Heart right ventricle (tissue), 16 donors: ENCODE results near the gene CD27. TPM values are rescaled to one million over a fixed set of nuclear protein-coding genes. Genes with fewer than 3 reads are reported as not detected.

Experiments used
- ATAC-seq, 8 donors: fragments of 200-7000 bp; cut with Tn5 transposase; one replicate each; pipeline ENCODE4 v1.9.1; 2020; ENCODE audit warnings: mild to moderate bottlenecking in 8 of 8, moderate library complexity in 8 of 8, moderate number of reproducible peaks in 1 of 8
- DNase-seq, 2 donors: peaks; one replicate each; pipeline ENCODE4 v3.0.0-alpha.2; 2020
- H3K27ac ChIP-seq, 10 donors: fragments of 200-600 bp; sonication (generic) in 2 of 10; one replicate each; pipeline versions ENCODE4 v1.5.0 to v1.8.0; 2020 to 2022; ENCODE audit warnings: mild to moderate bottlenecking in 3 of 10
- H3K27me3 ChIP-seq, 7 donors: fragments of 200-600 bp; one replicate each; pipeline ENCODE4 v1.8.0; 2021 to 2022; ENCODE audit warnings: mild to moderate bottlenecking in 2 of 7
- H3K36me3 ChIP-seq, 9 donors: fragments of 200-600 bp; sonication (generic) in 1 of 9; one replicate each; pipeline versions ENCODE4 v1.5.0 to v1.8.0; 2020 to 2022; ENCODE audit warnings: mild to moderate bottlenecking in 2 of 9
- H3K4me1 ChIP-seq, 9 donors: fragments of 200-600 bp; sonication (generic) in 1 of 9; one replicate each; pipeline versions ENCODE4 v1.5.0 to v1.8.0; 2020 to 2022; ENCODE audit warnings: mild to moderate bottlenecking in 4 of 9
- H3K4me3 ChIP-seq, 10 donors: fragments of 200-600 bp; sonication (generic) in 2 of 10; one replicate each; pipeline versions ENCODE4 v1.5.0 to v1.8.0; 2020 to 2022; ENCODE audit warnings: mild to moderate bottlenecking in 7 of 10, moderate library complexity in 2 of 10
- H3K9me3 ChIP-seq, 11 donors: fragments of 200-600 bp in 10 of 11; sonication (generic) in 2 of 11; one replicate each; pipeline versions ENCODE4 v1.5.0 to v1.8.0; 2013 to 2022; ENCODE audit warnings: mild to moderate bottlenecking in 2 of 11, control low read depth in 1 of 11, moderate library complexity in 1 of 11
- WGBS, 2 donors: extraction: QIAGEN DNeasy Blood & Tissue Kit; methylation state at CpG; one replicate each; pipeline ENCODE4 v1.1.7; 2013; ENCODE audit warnings: inconsistent platforms in 1 of 2; 5-methylcytosine and 5-hydroxymethylcytosine counted together
- intact Hi-C, 10 donors: fragments of 100-400 bp; cut with DNase I; formaldehyde crosslinking; loops; one replicate each; pipeline versions ENCODE4 v1.11.1 to v1.14.2; 2022
- polyA plus RNA-seq, 2 donors: library from polyadenylated mRNA; stranded (reverse); fragments of 200-250 nt; gene quantifications; one replicate each; pipeline ENCODE4 v1.2.3, GENCODE V29; 2013
- total RNA-seq, 10 donors: library from RNA; stranded (reverse); fragmentation: NEBNext Ultra II Directional in 3 of 10; extraction: Animal tissue kit (Norgen Biotek cat#: 25700) in 3 of 10; gene quantifications; one replicate each; pipeline versions ENCODE4 v1.2.1 to v1.2.4, GENCODE V29; 2021 to 2023
- TF ChIP-seq, protein P1 (sequence below), 9 donors: fragments of 200-600 bp; sonication (generic) in 2 of 9; IDR thresholded peaks; one replicate each; pipeline versions ENCODE4 v1.5.0 to v1.8.0; 2021 to 2022; ENCODE audit warnings: antibody characterized with exemption in 9 of 9, mild to moderate bottlenecking in 5 of 9, moderate library complexity in 1 of 9
- donor health status: Arrhythmogenic right ventricular cardiomyopathy.
- donor health status: ischemic (EF 13 %, LVEDD 7.1; RV severe dilation, severe dysfunction).
- donor health status: healthy with polysubstance abuse.
- donor health status: DM: no; HTN: yes; CAD: no.
- donor health status: DM: no; HTN: no; CAD: no.
- donor health status: ischemic (EF 25% LVEDD 6.9; RV normal size, moderate dysfunction).
- donor health status: ischemic (EF 25% LVEDD 5.7; RV mildly dilated, moderate dysfunction).
- donor health status: healthy.
- donor health status: DM: yes; HTN: yes; CAD: no.
- donor health status: Ischemic cardiomyopathy.
- donor health status: ischemic (EF 35%, LVEDD 5.7; RV mildly dilated, moderate dysfunction).
- donor health status: nonischemic (EF 11% LVEDD 7.7; RV severe dilation, severe dysfunction).
- donor health status: DM: yes; HTN: yes; CAD: no.
- donor health status: PGD.
- donor health status: ischemic (EF 29% LVEDD 5.4; RV normal size, mild dysfunction).
- donor health status: nonischemic (EF 23%, LVEDD 6.1; RV moderate dilation, normal function).

Gene CD27
- total and polyA plus RNA-seq, 12 donors: 0.28 to 3.4 (median 0.32) TPM; not detected in 6

DNA sequence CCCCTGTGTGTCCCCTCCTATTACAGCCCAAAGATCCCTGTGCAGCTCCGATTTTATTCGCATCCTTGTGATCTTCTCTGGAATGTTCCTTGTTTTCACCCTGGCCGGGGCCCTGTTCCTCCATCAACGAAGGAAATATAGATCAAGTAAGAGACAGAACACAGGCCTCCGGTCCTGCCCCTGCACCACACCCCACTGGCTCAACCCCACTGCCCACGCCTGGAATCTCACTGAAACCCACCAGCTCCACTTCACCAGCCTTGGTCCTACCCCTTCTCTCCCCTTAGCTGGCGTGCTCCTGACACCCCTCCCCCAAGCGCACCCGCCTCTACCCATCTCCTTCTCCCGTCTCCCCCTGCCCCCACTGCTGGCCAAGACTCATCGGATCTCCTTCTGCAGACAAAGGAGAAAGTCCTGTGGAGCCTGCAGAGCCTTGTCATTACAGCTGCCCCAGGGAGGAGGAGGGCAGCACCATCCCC, 6.2 kb downstream of the CD27 start:
- TF ChIP-seq, protein P1, sequence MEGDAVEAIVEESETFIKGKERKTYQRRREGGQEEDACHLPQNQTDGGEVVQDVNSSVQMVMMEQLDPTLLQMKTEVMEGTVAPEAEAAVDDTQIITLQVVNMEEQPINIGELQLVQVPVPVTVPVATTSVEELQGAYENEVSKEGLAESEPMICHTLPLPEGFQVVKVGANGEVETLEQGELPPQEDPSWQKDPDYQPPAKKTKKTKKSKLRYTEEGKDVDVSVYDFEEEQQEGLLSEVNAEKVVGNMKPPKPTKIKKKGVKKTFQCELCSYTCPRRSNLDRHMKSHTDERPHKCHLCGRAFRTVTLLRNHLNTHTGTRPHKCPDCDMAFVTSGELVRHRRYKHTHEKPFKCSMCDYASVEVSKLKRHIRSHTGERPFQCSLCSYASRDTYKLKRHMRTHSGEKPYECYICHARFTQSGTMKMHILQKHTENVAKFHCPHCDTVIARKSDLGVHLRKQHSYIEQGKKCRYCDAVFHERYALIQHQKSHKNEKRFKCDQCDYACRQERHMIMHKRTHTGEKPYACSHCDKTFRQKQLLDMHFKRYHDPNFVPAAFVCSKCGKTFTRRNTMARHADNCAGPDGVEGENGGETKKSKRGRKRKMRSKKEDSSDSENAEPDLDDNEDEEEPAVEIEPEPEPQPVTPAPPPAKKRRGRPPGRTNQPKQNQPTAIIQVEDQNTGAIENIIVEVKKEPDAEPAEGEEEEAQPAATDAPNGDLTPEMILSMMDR (IDR thresholded peaks at IDR 0.05): no peak
- ATAC-seq (peak in 6 of 8 donors; percentile 1 to 22 (median 8)), DNase-seq (no peak)
- Histone ChIP-seq H3K36me3 (peaks cover 0 to 51% (median 13%) of the 10 kb centered on the region in 9 donors), H3K4me1 (peaks cover 4 to 31% (median 27%) of the 10 kb centered on the region in 9 donors), H3K4me3 (peak overlapping the region; percentile 56 to 85 (median 68)), H3K27ac (peak overlapping the region; percentile 92 to 100 (median 98)), H3K9me3 (no peaks in the 10 kb centered on the region), H3K27me3 (no peaks in the 10 kb centered on the region)
- 7 to 9% methylated on average over 11 of the region's 11 CpGs for WGBS, 2 donors
- intact Hi-C loops: loop anchor here in 1 of 10 donors (5.0 kb wide), 1 partner anchor 81 kb away; the partner anchor contains the start of gene GAPDH

DNA sequence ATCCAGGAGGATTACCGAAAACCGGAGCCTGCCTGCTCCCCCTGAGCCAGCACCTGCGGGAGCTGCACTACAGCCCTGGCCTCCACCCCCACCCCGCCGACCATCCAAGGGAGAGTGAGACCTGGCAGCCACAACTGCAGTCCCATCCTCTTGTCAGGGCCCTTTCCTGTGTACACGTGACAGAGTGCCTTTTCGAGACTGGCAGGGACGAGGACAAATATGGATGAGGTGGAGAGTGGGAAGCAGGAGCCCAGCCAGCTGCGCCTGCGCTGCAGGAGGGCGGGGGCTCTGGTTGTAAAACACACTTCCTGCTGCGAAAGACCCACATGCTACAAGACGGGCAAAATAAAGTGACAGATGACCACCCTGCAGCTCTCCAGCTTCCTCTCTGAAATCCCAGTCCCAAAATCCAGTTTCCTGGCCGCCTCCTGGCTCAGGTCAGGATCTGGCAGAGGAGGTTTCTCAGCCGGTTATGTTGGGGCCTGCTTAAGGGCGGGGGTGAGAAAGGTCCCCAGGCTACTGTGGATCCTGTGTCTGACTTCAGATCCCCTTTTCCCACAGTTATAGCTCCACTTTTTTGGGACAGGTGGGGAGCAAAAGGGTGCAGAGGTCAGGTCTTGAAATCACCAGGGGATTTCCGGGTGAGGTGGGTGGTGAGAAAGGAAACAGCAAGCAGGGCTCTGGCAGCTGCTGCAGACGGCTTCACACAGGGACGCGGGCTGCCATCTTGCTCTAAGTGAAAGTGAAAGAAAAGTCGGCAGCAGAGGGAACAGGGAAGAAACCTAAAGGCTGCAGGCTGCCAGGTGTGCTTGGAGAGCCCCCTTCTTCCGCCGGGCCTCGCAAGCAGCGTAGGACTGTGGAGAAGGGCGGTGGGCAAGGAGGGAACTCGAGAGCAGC, 6.8 kb downstream of the CD27 start, which contains the start of gene TAPBPL:
TAPBPL (plus strand) TSS at position 695 of the 897 bp plus-strand sequence. CDS start 207 bp downstream, outside the sequence.
- H3K27ac ChIP-seq: peak within 1 kb of the TSS; percentile 92 to 100 (median 98)
- 0 to 2% methylated on average over 27 of the region's 27 CpGs for WGBS, 2 donors
- H3K27me3 ChIP-seq: no peaks in the 10 kb centered on the region
- H3K4me3 ChIP-seq: peak within 1 kb of the TSS; percentile 56 to 85 (median 68)
- H3K9me3 ChIP-seq: no peaks in the 10 kb centered on the region
- intact Hi-C loops: loop anchor here in 1 of 10 donors (5.0 kb wide), 1 partner anchor 81 kb away; the partner anchor contains the start of gene GAPDH
- ATAC-seq (peak; percentile 91 to 96 (median 94)), DNase-seq (peak; percentile 84 to 90)
- peaks cover 4 to 31% (median 27%) of the 10 kb centered on the region in 9 donors for H3K4me1 ChIP-seq
- TF ChIP-seq, protein P1 (IDR thresholded peaks at IDR 0.05): no peak
- H3K36me3 ChIP-seq: peaks cover 0 to 51% (median 13%) of the 10 kb centered on the region in 9 donors

DNA sequence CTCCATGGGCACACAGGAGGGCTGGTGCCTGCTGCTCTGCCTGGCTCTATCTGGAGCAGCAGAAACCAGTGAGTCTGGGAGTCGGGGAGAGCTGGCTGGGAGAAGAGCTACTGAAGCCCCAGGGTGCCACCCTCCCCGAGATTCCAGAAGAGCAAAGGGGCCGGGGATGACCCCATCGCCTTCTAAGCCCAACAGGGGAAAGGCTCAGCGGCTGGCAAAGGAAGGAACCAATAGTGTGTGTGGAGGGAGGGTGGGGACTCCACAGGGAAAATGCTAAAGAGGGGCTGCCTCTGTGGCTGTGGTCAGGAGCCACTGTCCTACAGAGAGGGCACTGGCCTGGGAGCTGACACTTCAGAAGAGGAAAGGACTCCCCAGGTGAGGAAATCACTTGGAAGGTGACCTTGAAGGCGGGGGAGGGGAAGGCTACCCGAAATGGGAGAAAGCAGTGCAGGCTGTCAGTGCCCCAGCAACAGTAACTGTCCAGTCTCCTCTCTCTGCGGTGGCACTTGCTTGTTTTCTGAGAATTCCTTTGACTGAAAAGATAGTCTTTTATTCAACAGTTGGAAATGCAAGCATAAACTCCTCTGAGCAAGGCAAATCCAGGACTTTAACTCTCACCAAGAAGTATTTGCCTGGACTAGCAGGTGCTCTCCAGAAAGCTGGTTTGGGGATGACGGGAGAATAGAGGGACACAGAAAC, 7.6 kb downstream of the CD27 start:
- no peaks in the 10 kb centered on the region for H3K9me3 ChIP-seq
- peak overlapping the region; percentile 56 to 85 (median 68) for H3K4me3 ChIP-seq
- H3K27ac ChIP-seq: peak overlapping the region; percentile 92 to 100 (median 98)
- 7 to 17% methylated on average over 9 of the region's 9 CpGs for WGBS, 2 donors
- no peaks in the 10 kb centered on the region for H3K27me3 ChIP-seq
- DNase-seq (peak in 1 of 2 donors; percentile 58), ATAC-seq (peak; percentile 26 to 63 (median 41))
- H3K36me3 ChIP-seq: peaks cover 0 to 53% (median 20%) of the 10 kb centered on the region in 9 donors
- intact Hi-C loops: loop anchor here in 1 of 10 donors (5.0 kb wide), 1 partner anchor 80 kb away; the partner anchor contains the start of gene GAPDH
- H3K4me1 ChIP-seq: peaks cover 4 to 31% (median 27%) of the 10 kb centered on the region in 9 donors
- TF ChIP-seq, protein P1 (IDR thresholded peaks at IDR 0.05): no peak
